ENCODE results near the gene ADGRE2.

DNA sequence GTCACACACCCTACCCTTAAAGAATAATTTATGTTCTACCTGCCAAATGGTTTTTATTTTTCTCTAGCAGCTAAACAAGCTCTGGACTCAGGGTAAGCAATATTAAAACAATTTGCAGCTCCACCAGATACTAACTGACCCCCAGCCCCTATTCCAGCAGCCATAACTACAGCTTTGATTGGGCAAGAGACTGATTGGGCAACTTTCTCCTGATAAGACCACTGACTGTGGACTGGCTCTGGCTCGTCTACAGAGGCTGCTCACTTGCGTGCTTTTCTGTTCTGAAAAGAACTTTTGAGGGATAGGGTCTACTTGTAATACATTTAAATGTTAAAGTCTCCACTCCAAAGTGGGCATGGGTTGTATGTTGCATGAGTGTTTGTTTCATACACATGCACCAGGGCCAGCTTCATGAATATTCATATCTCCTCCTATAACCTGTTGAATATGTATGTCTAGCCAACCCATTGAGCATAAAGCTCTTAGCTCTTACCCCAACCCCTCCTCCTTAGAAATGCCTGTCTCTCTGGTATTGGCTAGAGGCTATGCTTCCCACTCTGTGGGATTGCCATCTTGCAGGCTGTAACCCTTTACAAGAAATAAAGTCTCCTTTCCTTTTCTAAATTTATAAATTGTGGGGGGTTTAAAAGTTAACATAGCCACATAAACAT, 36.8 kb upstream of the ADGRE2 start:
- TF ChIP-seq POLR2A (IDR thresholded peaks at IDR 0.05) (no peak), POLR2AphosphoS5 (IDR thresholded peaks at IDR 0.05) (no peak), EP300 (IDR thresholded peaks at IDR 0.05) (no peak)
- TF ChIP-seq, protein P1, sequence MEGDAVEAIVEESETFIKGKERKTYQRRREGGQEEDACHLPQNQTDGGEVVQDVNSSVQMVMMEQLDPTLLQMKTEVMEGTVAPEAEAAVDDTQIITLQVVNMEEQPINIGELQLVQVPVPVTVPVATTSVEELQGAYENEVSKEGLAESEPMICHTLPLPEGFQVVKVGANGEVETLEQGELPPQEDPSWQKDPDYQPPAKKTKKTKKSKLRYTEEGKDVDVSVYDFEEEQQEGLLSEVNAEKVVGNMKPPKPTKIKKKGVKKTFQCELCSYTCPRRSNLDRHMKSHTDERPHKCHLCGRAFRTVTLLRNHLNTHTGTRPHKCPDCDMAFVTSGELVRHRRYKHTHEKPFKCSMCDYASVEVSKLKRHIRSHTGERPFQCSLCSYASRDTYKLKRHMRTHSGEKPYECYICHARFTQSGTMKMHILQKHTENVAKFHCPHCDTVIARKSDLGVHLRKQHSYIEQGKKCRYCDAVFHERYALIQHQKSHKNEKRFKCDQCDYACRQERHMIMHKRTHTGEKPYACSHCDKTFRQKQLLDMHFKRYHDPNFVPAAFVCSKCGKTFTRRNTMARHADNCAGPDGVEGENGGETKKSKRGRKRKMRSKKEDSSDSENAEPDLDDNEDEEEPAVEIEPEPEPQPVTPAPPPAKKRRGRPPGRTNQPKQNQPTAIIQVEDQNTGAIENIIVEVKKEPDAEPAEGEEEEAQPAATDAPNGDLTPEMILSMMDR (IDR thresholded peaks at IDR 0.05): no peak

Data from suprapubic skin (tissue), 4 donors.